K562 (cell line): ENCODE results near the gene ITGB5. TPM values are rescaled to one million over a fixed set of nuclear protein-coding genes. Genes with fewer than 3 reads are reported as not detected.

Experiments used
- BRD4 ChIP-seq: fragments of 200-600 bp; sonication (generic); IDR thresholded peaks from 2 replicates; pipeline ENCODE4 v1.6.1; 2017; ENCODE audit warnings: inconsistent platforms
- ETV6 ChIP-seq, 3 experiments: fragments of 150-350 bp in 1 of 3; sonication (generic) in 1 of 3; formaldehyde crosslinking in 1 of 3; IDR thresholded peaks; 2 replicates each; pipeline versions ENCODE4 v1.6.1 to v1.8.0; 2014 to 2022; ENCODE audit warnings: borderline replicate concordance in 2 of 3, low read depth in 2 of 3, antibody characterized with exemption in 1 of 3, low read length in 1 of 3, mild to moderate bottlenecking in 1 of 3, missing genetic modification reagents in 1 of 3
- HNRNPL ChIP-seq: fragments of 200-400 bp; formaldehyde crosslinking; IDR thresholded peaks from 2 replicates; pipeline ENCODE4 v1.6.1; 2017; ENCODE audit warnings: low read depth, mild to moderate bottlenecking, low read length
- HSF4 ChIP-seq: fragments of 250-450 bp; sonication (Bioruptor Pico); IDR thresholded peaks from 2 replicates; pipeline ENCODE4 v2.1.2; 2022; ENCODE audit warnings: mild to moderate bottlenecking, moderate library complexity, borderline replicate concordance
- LCOR ChIP-seq: sonication (generic); formaldehyde crosslinking; IDR thresholded peaks from 2 replicates; pipeline ENCODE4 v1.8.0; 2022; ENCODE audit warnings: mild to moderate bottlenecking, missing genetic modification reagents
- MECOM ChIP-seq: fragments of 250-450 bp; sonication (Bioruptor Pico); IDR thresholded peaks from 2 replicates; pipeline ENCODE4 v1.8.0; 2022; ENCODE audit warnings: inconsistent platforms
- NELFE ChIP-seq: IDR thresholded peaks from 2 replicates; pipeline ENCODE4 v1.6.1; 2011; ENCODE audit warnings: mild to moderate bottlenecking; ENCODE audit not compliant: insufficient read depth, insufficient read length
- NR4A1 ChIP-seq, 2 experiments: fragments of 250-450 bp in 1 of 2; fragments of 450-650 bp in 1 of 2; sonication (Bioruptor Pico) in 1 of 2; IDR thresholded peaks; 2 replicates each; pipeline versions ENCODE4 v1.4.0 to v1.6.1; 2016 to 2020; ENCODE audit warnings: mild to moderate bottlenecking in 2 of 2, missing compliant biosample characterization in 1 of 2, missing genetic modification characterization in 1 of 2, moderate library complexity in 1 of 2
- POLR3A ChIP-seq: IDR thresholded peaks from 2 replicates; pipeline ENCODE4 v1.6.1; 2011; ENCODE audit warnings: borderline replicate concordance, mild to moderate bottlenecking, moderate library complexity; ENCODE audit not compliant: insufficient read length, insufficient read depth; ENCODE audit errors: extremely low read depth
- SMAD1 ChIP-seq: fragments of 150-350 bp; IDR thresholded peaks from 2 replicates; pipeline ENCODE4 v1.6.1; 2014; ENCODE audit warnings: low read length, low read depth; ENCODE audit not compliant: partially characterized antibody
- TCF7L2 ChIP-seq: fragments of 150-350 bp; IDR thresholded peaks from 2 replicates; pipeline ENCODE4 v1.6.1; 2016; ENCODE audit warnings: low read depth, mild to moderate bottlenecking, low read length, moderate library complexity
- TSC22D4 ChIP-seq: fragments of 450-650 bp; IDR thresholded peaks from 2 replicates; pipeline ENCODE4 v1.6.1; 2016; ENCODE audit warnings: missing genetic modification characterization, missing biosample characterization, control low read depth
- ZNF197 ChIP-seq: fragments of 200-800 bp; sonication (Bioruptor generic); IDR thresholded peaks from 2 replicates; pipeline ENCODE4 v1.6.1; 2016; ENCODE audit warnings: low read depth, missing genetic modification characterization, missing compliant biosample characterization
- ZNF436 ChIP-seq: fragments of 250-450, 450-650 bp; sonication (Bioruptor Pico); formaldehyde crosslinking; IDR thresholded peaks from 2 replicates; pipeline ENCODE4 v1.7.0; 2020; ENCODE audit warnings: mild to moderate bottlenecking
- polyA plus RNA-seq, 8 experiments: library from polyadenylated mRNA; depleted of rRNA in 4 of 8; stranded (reverse) in 5 of 8; unstranded in 3 of 8; fragments of >200 nt; fragmentation: Nextera tagmentation in 2 of 8; fragmentation: Illumina TruSeq in 1 of 8; extraction: Ambion mirVana in 2 of 8; extraction: Trizol in 1 of 8; gene quantifications; 2 replicates each; pipeline versions ENCODE4 v1.2.1 to v1.2.3, GENCODE V29; 2011 to 2014; ENCODE audit warnings: inconsistent platforms in 1 of 8, missing spikeins in 1 of 8
- total RNA-seq, 7 experiments: library from RNA; depleted of rRNA in 6 of 7; stranded (reverse); fragments of >200 nt in 6 of 7; fragmentation: Illumina TruSeq in 2 of 7; extraction: Trizol in 2 of 7; gene quantifications; 2 replicates each; pipeline versions ENCODE4 v1.2.1 to v1.2.3, GENCODE V29; 2011 to 2021; ENCODE audit warnings: low replicate concordance in 1 of 7
- TF ChIP-seq, protein P1 (sequence below): fragments of 250-450 bp; sonication (Bioruptor Pico); IDR thresholded peaks from 2 replicates; pipeline ENCODE4 v1.4.0; 2020
- TF ChIP-seq, protein P2 (sequence below), 3 experiments: fragments of 200-800 bp in 1 of 3; sonication (Bioruptor generic) in 1 of 3; sonication (generic) in 1 of 3; formaldehyde crosslinking in 1 of 3; IDR thresholded peaks; 2 replicates each; pipeline versions ENCODE4 v1.6.1 to v1.8.0; 2016 to 2022; ENCODE audit warnings: mild to moderate bottlenecking in 2 of 3, missing compliant biosample characterization in 2 of 3, missing genetic modification characterization in 2 of 3, missing genetic modification reagents in 1 of 3
- TF ChIP-seq, protein P3 (sequence below): fragments of 450-650 bp; formaldehyde crosslinking; IDR thresholded peaks from 2 replicates; pipeline ENCODE4 v1.4.0; 2020; ENCODE audit warnings: mild to moderate bottlenecking, mixed read lengths

Gene ITGB5
- total and polyA plus RNA-seq, 9 of the 15 experiments (the other 6 are each of a cell fraction or from before 2014, with no cell fraction given), result 1.7 to 46.8 (median 9.9) TPM

DNA sequence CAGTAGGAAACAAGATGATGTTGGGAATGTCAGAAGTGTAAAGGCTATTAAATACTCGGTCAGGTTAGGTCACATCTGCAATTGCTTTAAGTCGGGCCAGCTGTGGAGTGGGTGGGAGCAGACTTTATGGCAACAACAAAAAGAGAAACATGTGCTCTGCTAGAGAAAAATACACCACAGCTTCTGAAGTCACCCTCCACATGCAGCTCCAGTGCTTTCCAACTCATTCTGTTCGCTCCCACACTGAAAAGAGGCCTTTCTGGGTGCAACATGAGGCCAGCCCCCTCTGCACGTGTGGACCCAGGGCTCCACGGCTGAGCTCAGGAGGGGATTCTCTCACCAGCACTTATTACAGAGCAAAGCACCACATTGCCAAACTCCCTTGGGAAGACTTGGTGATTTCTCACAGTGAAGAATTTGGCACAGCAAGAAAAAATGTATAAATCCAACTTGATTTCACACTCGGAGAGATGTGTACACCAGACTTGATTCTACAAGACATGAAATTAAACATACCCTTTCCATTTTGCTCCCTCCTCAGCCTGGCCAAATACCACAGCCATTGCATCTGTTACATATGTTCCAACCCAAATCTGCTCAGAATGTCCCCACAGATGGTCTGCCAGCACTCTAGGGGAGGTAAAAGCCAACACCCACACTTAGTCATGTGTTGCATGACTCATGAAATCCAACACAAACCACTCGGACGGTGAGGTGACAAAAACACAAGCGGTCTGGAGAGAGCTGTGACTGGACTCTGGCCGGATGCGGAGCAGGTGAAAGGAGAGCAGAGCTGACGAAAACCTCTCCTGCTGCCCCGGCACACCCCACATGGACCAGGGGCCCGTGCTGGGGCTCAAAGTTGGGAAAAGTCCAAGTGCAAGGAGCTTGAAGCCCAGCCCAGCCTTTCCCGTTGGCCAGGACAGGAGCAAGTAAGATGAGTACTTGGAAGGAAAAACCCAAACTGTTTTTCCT is 74.6 kb downstream of the ITGB5 start (continued):
- TF ChIP-seq ETV6 (IDR thresholded peaks at IDR 0.05; ENCODE audit: borderline replicate concordance in 1 of 2, low read depth in 2 of 2, low read length in 1 of 2) (no peak), ETV6 (CRISPR knock-in tag; IDR thresholded peaks at IDR 0.05; ENCODE audit: borderline replicate concordance) (no peak), SMAD1 (no peak), TSC22D4 (tag) (no peak), BRD4 (no peak), ZNF436 (no peak), NR4A1 (CRISPR knock-in tag; IDR thresholded peaks at IDR 0.05) (no peak), NR4A1 (tag; IDR thresholded peaks at IDR 0.05) (no peak), LCOR (CRISPR knock-in tag) (no peak), NELFE (no peak), HNRNPL (no peak), TCF7L2 (no peak), HSF4 (CRISPR knock-in tag) (no peak), POLR3A (no peak), ZNF197 (CRISPR knock-in tag) (no peak), MECOM (CRISPR knock-in tag) (no peak)
- TF ChIP-seq, protein P1, sequence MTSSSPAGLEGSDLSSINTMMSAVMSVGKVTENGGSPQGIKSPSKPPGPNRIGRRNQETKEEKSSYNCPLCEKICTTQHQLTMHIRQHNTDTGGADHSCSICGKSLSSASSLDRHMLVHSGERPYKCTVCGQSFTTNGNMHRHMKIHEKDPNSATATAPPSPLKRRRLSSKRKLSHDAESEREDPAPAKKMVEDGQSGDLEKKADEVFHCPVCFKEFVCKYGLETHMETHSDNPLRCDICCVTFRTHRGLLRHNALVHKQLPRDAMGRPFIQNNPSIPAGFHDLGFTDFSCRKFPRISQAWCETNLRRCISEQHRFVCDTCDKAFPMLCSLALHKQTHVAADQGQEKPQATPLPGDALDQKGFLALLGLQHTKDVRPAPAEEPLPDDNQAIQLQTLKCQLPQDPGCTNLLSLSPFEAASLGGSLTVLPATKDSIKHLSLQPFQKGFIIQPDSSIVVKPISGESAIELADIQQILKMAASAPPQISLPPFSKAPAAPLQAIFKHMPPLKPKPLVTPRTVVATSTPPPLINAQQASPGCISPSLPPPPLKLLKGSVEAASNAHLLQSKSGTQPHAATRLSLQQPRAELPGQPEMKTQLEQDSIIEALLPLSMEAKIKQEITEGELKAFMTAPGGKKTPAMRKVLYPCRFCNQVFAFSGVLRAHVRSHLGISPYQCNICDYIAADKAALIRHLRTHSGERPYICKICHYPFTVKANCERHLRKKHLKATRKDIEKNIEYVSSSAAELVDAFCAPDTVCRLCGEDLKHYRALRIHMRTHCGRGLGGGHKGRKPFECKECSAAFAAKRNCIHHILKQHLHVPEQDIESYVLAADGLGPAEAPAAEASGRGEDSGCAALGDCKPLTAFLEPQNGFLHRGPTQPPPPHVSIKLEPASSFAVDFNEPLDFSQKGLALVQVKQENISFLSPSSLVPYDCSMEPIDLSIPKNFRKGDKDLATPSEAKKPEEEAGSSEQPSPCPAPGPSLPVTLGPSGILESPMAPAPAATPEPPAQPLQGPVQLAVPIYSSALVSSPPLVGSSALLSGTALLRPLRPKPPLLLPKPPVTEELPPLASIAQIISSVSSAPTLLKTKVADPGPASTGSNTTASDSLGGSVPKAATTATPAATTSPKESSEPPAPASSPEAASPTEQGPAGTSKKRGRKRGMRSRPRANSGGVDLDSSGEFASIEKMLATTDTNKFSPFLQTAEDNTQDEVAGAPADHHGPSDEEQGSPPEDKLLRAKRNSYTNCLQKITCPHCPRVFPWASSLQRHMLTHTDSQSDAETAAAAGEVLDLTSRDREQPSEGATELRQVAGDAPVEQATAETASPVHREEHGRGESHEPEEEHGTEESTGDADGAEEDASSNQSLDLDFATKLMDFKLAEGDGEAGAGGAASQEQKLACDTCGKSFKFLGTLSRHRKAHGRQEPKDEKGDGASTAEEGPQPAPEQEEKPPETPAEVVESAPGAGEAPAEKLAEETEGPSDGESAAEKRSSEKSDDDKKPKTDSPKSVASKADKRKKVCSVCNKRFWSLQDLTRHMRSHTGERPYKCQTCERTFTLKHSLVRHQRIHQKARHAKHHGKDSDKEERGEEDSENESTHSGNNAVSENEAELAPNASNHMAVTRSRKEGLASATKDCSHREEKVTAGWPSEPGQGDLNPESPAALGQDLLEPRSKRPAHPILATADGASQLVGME (CRISPR knock-in tag), result no peak
- TF ChIP-seq, protein P2, sequence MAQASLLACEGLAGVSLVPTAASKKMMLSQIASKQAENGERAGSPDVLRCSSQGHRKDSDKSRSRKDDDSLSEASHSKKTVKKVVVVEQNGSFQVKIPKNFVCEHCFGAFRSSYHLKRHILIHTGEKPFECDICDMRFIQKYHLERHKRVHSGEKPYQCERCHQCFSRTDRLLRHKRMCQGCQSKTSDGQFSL (CRISPR knock-in tag; IDR thresholded peaks at IDR 0.05), result no peak
- TF ChIP-seq, protein P2 (tag; IDR thresholded peaks at IDR 0.05), result no peak
- TF ChIP-seq, protein P3, sequence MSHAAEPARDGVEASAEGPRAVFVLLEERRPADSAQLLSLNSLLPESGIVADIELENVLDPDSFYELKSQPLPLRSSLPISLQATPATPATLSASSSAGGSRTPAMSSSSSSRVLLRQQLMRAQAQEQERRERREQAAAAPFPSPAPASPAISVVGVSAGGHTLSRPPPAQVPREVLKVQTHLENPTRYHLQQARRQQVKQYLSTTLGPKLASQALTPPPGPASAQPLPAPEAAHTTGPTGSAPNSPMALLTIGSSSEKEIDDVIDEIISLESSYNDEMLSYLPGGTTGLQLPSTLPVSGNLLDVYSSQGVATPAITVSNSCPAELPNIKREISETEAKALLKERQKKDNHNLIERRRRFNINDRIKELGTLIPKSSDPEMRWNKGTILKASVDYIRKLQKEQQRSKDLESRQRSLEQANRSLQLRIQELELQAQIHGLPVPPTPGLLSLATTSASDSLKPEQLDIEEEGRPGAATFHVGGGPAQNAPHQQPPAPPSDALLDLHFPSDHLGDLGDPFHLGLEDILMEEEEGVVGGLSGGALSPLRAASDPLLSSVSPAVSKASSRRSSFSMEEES (CRISPR knock-in tag), result no peak
